D721Med (cell line): ENCODE results near the gene DPP6.

Experiments
- DNase-seq: peaks from one replicate; pipeline ENCODE4 v3.0.0; 2011; ENCODE audit warnings: low spot score; ENCODE audit not compliant: insufficient read length
- FAIRE-seq: peaks from 2 replicates; lab custom pipeline; 2011; peaks lifted over from hg19 to GRCh38; lab: Jason Lieb, UNC
- CTCF ChIP-seq: IDR thresholded peaks from 2 replicates; pipeline ENCODE4 v1.5.1; 2012; ENCODE audit warnings: mild to moderate bottlenecking, control low read depth; ENCODE audit not compliant: insufficient read depth; ENCODE audit errors: missing control alignments

Gene DPP6

GRCh38 chr7:154204046-154204445 is 151.8 kb downstream of the DPP6 start:
- no peak for TF ChIP-seq CTCF
- FAIRE-seq, result no peak
- no peak for DNase-seq

GRCh38 chr7:154212861-154213260 is 160.7 kb downstream of the DPP6 start:
- no peak for FAIRE-seq
- no peak for TF ChIP-seq CTCF
- no peak for DNase-seq

GRCh38 chr7:154217688-154218340 is 165.6 kb downstream of the DPP6 start:
- FAIRE-seq (no peak), DNase-seq (no peak)
- TF ChIP-seq CTCF, result no peak

GRCh38 chr7:154231732-154232131 is 179.5 kb downstream of the DPP6 start:
- no peak for TF ChIP-seq CTCF
- FAIRE-seq (no peak), DNase-seq (no peak)

GRCh38 chr7:154232700-154233099 is 180.5 kb downstream of the DPP6 start:
- no peak for FAIRE-seq

GRCh38 chr7:154241988-154242387 is 189.8 kb downstream of the DPP6 start:
- DNase-seq (no peak), FAIRE-seq (no peak)
- TF ChIP-seq CTCF, result no peak

More at GRCh38 chr7:154232700-154233099, 180.5 kb downstream of the DPP6 start:
- no peak for TF ChIP-seq CTCF
- no peak for DNase-seq

- TF ChIP-seq CTCF, result no peak
- FAIRE-seq, result no peak
- DNase-seq, result no peak
Measured at GRCh38 chr7:154242709-154243108, 190.5 kb downstream of the DPP6 start.
